C4-2B (cell line): Measurements from ENCODE around the gene HNRNPH2.

Experiments
- ZFX ChIP-seq: fragments of 450-650 bp; IDR thresholded peaks from 2 replicates; pipeline ENCODE4 v1.6.1; 2017
- TF ChIP-seq, protein P1 (sequence below): fragments of 450-650 bp; conservative IDR thresholded peaks from 2 replicates; pipeline ENCODE4 v1.5.1; 2017; ENCODE audit warnings: mild to moderate bottlenecking

DNA sequence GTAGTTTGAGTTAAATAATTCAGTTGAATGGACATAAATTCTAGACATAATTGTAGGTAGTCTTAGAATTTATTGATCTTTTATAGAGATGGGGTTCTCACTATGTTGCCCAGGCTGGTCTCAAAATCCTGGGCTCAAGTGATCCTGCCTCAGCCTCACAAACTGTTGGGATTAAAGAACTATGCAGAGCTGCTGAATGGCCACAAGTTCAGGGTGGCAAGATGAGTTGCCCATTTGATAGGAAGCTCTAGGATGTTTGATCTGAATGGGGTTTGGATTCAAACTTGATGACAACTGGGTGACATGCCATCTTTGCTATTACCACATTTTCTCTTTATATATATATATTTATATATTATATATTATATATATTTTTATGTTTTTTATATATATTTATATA, 13.7 kb upstream of the HNRNPH2 start:
- TF ChIP-seq, protein P1, sequence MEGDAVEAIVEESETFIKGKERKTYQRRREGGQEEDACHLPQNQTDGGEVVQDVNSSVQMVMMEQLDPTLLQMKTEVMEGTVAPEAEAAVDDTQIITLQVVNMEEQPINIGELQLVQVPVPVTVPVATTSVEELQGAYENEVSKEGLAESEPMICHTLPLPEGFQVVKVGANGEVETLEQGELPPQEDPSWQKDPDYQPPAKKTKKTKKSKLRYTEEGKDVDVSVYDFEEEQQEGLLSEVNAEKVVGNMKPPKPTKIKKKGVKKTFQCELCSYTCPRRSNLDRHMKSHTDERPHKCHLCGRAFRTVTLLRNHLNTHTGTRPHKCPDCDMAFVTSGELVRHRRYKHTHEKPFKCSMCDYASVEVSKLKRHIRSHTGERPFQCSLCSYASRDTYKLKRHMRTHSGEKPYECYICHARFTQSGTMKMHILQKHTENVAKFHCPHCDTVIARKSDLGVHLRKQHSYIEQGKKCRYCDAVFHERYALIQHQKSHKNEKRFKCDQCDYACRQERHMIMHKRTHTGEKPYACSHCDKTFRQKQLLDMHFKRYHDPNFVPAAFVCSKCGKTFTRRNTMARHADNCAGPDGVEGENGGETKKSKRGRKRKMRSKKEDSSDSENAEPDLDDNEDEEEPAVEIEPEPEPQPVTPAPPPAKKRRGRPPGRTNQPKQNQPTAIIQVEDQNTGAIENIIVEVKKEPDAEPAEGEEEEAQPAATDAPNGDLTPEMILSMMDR: no peak
- no peak for TF ChIP-seq ZFX
